ENCODE data around the gene SLC45A3. TPM values are rescaled to one million over a fixed set of nuclear protein-coding genes. Genes with fewer than 3 reads are reported as not detected.
"Not testable (repeated sequence)": the region's sequence is repeated elsewhere in the genome, so short reads cannot be mapped to it uniquely, and the experiment has no call there.

Gene SLC45A3
- 10.5 and 11.8 TPM in 2 replicates for total RNA-seq (2014; rRNA removed; shearing (Covaris generic))

GRCh38 chr1:205680073-205680851, at the start of gene SLC45A3:
Gene SLC45A3 (minus strand): TSS chr1:205680509. CDS start chr1:205664656, 15,853 bp downstream.
- peak; percentile 54 for DNase-seq (ENCODE audit: low read depth)

GRCh38 chr1:205726619-205727125, 46.4 kb upstream of the SLC45A3 start:
- no peak for DNase-seq (ENCODE audit: low read depth)

- DNase-seq (ENCODE audit: low read depth): no peak
These were observed 45.2 kb upstream of the SLC45A3 start for GRCh38 chr1:205725514-205725913.

- not testable (repeated sequence) for DNase-seq (ENCODE audit: low read depth)
These were observed 40.4 kb upstream of the SLC45A3 start for GRCh38 chr1:205720740-205721139.

GRCh38 chr1:205719762-205720161, 39.5 kb upstream of the SLC45A3 start:
- DNase-seq (ENCODE audit: low read depth): no peak

- DNase-seq (ENCODE audit: low read depth): no peak
These were observed 38.7 kb upstream of the SLC45A3 start for GRCh38 chr1:205719015-205719414.

GRCh38 chr1:205716371-205717132, 36.2 kb upstream of the SLC45A3 start:
- DNase-seq (ENCODE audit: low read depth): no peak

GRCh38 chr1:205715628-205716027, 35.3 kb upstream of the SLC45A3 start:
- DNase-seq (ENCODE audit: low read depth): no peak

- DNase-seq (ENCODE audit: low read depth): no peak
These were observed 34.6 kb upstream of the SLC45A3 start for GRCh38 chr1:205714906-205715246.

- DNase-seq (ENCODE audit: low read depth): no peak
These were observed 34.0 kb upstream of the SLC45A3 start for GRCh38 chr1:205714190-205714905.

- DNase-seq (ENCODE audit: low read depth): peak; percentile 71
These were observed 31.1 kb upstream of the SLC45A3 start for GRCh38 chr1:205711105-205712048.

GRCh38 chr1:205710201-205711062, 30.1 kb upstream of the SLC45A3 start:
- no peak for DNase-seq (ENCODE audit: low read depth)

GRCh38 chr1:205709640-205710039, 29.3 kb upstream of the SLC45A3 start:
- DNase-seq (ENCODE audit: low read depth): no peak

GRCh38 chr1:205709059-205709398, 28.7 kb upstream of the SLC45A3 start:
- no peak for DNase-seq (ENCODE audit: low read depth)

GRCh38 chr1:205706601-205707502, 26.5 kb upstream of the SLC45A3 start:
- no peak for DNase-seq (ENCODE audit: low read depth)

- no peak for DNase-seq (ENCODE audit: low read depth)
These were observed 24.6 kb upstream of the SLC45A3 start for GRCh38 chr1:205704903-205705302.

- DNase-seq (ENCODE audit: low read depth): no peak
These were observed 22.8 kb upstream of the SLC45A3 start for GRCh38 chr1:205703072-205703471.

GRCh38 chr1:205701891-205702290, 21.6 kb upstream of the SLC45A3 start:
- no peak for DNase-seq (ENCODE audit: low read depth)

GRCh38 chr1:205701420-205701819, 21.1 kb upstream of the SLC45A3 start:
- no peak for DNase-seq (ENCODE audit: low read depth)
